Stimulated activated naive B cell treated with anti-CD40 and anti-IgM and Interleukin-4, amounts not matched to agents 10 μg/mL and 1 μg/mL and 100 μg/mL, for 72 hours (primary cell): ENCODE measurements around the gene SLC25A40.
"Not testable (repeated sequence)": the region's sequence is repeated elsewhere in the genome, so short reads cannot be mapped to it uniquely, and the experiment has no call there.

Source experiments
- ATAC-seq, 2 donors: fragments of 150-1000 bp; cut with Tn5 transposase; replicated peaks; 2 replicates each; pipeline ENCODE4 v1.10.0; 2021; ENCODE audit warnings: moderate library complexity in 1 of 2
- DNase-seq: peaks from one replicate; pipeline ENCODE4 v3.0.0; 2021
- H3K27ac Mint-ChIP-seq: one replicate; pipeline ENCODE4 v1.8.0; 2022; ENCODE audit warnings: mild to moderate bottlenecking, mixed read lengths
- H3K27me3 Mint-ChIP-seq, 2 donors: one replicate each; pipeline ENCODE4 v1.8.0; 2022; ENCODE audit warnings: mixed read lengths in 2 of 2
- H3K36me3 Mint-ChIP-seq, 2 donors: one replicate each; pipeline ENCODE4 v1.8.0; 2022; ENCODE audit warnings: mixed read lengths in 2 of 2, mild to moderate bottlenecking in 1 of 2
- H3K4me1 Mint-ChIP-seq, 2 donors: one replicate each; pipeline ENCODE4 v1.8.0; 2022; ENCODE audit warnings: mixed read lengths in 2 of 2, mild to moderate bottlenecking in 1 of 2
- H3K4me3 Mint-ChIP-seq, 2 donors: one replicate each; pipeline ENCODE4 v1.8.0; 2022; ENCODE audit warnings: mild to moderate bottlenecking in 2 of 2, mixed read lengths in 2 of 2, moderate library complexity in 1 of 2
- H3K9me3 Mint-ChIP-seq, 2 donors: one replicate each; pipeline ENCODE4 v1.8.0; 2022; ENCODE audit warnings: mixed read lengths in 2 of 2, mild to moderate bottlenecking in 1 of 2

SLC25A40 gene

GRCh38 chr7:87850836-87851593, 25.1 kb downstream of the SLC25A40 start:
- peaks cover 7 to 9% of the 10 kb centered on the region in 2 donors for H3K4me1 Mint-ChIP-seq
- H3K9me3 Mint-ChIP-seq = no peaks in the 10 kb centered on the region
- DNase-seq = no peak
- no peaks in the 10 kb centered on the region for H3K27me3 Mint-ChIP-seq
- no peak overlapping the region for H3K27ac Mint-ChIP-seq
- no peak overlapping the region for H3K4me3 Mint-ChIP-seq
- ATAC-seq = no peak
- peaks cover 19 to 33% of the 10 kb centered on the region in 2 donors for H3K36me3 Mint-ChIP-seq

- Mint-ChIP-seq H3K9me3 (no peaks in the 10 kb centered on the region), H3K4me3 (no peak overlapping the region), H3K36me3 (peaks cover 0 to 12% of the 10 kb centered on the region in 2 donors), H3K27ac (no peak overlapping the region), H3K27me3 (no peaks in the 10 kb centered on the region), H3K4me1 (no peaks in the 10 kb centered on the region)
- no peak for DNase-seq
- no peak for ATAC-seq
These were observed 38.6 kb downstream of the SLC25A40 start for GRCh38 chr7:87837597-87837996.

- DNase-seq = no peak
- H3K27ac Mint-ChIP-seq = no peak overlapping the region
- no peak for ATAC-seq
- no peaks in the 10 kb centered on the region for H3K27me3 Mint-ChIP-seq
- peaks cover 0 to 4% of the 10 kb centered on the region in 2 donors for H3K9me3 Mint-ChIP-seq
- no peak overlapping the region for H3K4me3 Mint-ChIP-seq
- no peaks in the 10 kb centered on the region for H3K4me1 Mint-ChIP-seq
- H3K36me3 Mint-ChIP-seq = peaks cover 0 to 8% of the 10 kb centered on the region in 2 donors
These were observed 43.0 kb downstream of the SLC25A40 start for GRCh38 chr7:87833130-87833529.

- H3K4me1 Mint-ChIP-seq = no peaks in the 10 kb centered on the region
- DNase-seq (no peak), ATAC-seq (no peak)
- H3K36me3 Mint-ChIP-seq = peaks cover 1 to 8% of the 10 kb centered on the region in 2 donors
- H3K9me3 Mint-ChIP-seq = peaks cover 8% of the 10 kb centered on the region in 2 donors
- no peak overlapping the region for H3K4me3 Mint-ChIP-seq
- no peak overlapping the region for H3K27ac Mint-ChIP-seq
- no peaks in the 10 kb centered on the region for H3K27me3 Mint-ChIP-seq
These were observed 45.1 kb downstream of the SLC25A40 start for GRCh38 chr7:87831097-87831496.

- H3K9me3 Mint-ChIP-seq = peaks cover 23 to 24% of the 10 kb centered on the region in 2 donors
- not testable (repeated sequence) for ATAC-seq
These were observed 47.8 kb downstream of the SLC25A40 start for GRCh38 chr7:87828383-87828782.

GRCh38 chr7:87825369-87825768, 50.8 kb downstream of the SLC25A40 start:
- not testable (repeated sequence) for DNase-seq, H3K4me1 Mint-ChIP-seq, H3K27ac Mint-ChIP-seq, ATAC-seq, H3K27me3 Mint-ChIP-seq, H3K4me3 Mint-ChIP-seq
- Mint-ChIP-seq H3K9me3 (peaks cover 23 to 24% of the 10 kb centered on the region in 2 donors), H3K36me3 (peaks cover 1 to 15% of the 10 kb centered on the region in 2 donors)

More at GRCh38 chr7:87828383-87828782, 47.8 kb downstream of the SLC25A40 start:
- not testable (repeated sequence) for H3K27ac Mint-ChIP-seq, DNase-seq, H3K4me3 Mint-ChIP-seq, H3K27me3 Mint-ChIP-seq, H3K4me1 Mint-ChIP-seq
- H3K36me3 Mint-ChIP-seq = peaks cover 1 to 18% of the 10 kb centered on the region in 2 donors

GRCh38 chr7:87822056-87822455, 54.1 kb downstream of the SLC25A40 start:
- H3K36me3 Mint-ChIP-seq = peaks cover 0 to 15% of the 10 kb centered on the region in 2 donors
- H3K4me3 Mint-ChIP-seq, DNase-seq, H3K27me3 Mint-ChIP-seq, H3K4me1 Mint-ChIP-seq, ATAC-seq, H3K27ac Mint-ChIP-seq: not testable (repeated sequence)
- peaks cover 19 to 24% of the 10 kb centered on the region in 2 donors for H3K9me3 Mint-ChIP-seq

- H3K27me3 Mint-ChIP-seq = no peaks in the 10 kb centered on the region
- no peak overlapping the region for H3K27ac Mint-ChIP-seq
- H3K36me3 Mint-ChIP-seq = no peaks in the 10 kb centered on the region
- H3K4me1 Mint-ChIP-seq = peaks cover 2 to 11% of the 10 kb centered on the region in 2 donors
- H3K4me3 Mint-ChIP-seq = no peak overlapping the region
- H3K9me3 Mint-ChIP-seq = no peaks in the 10 kb centered on the region
- DNase-seq (no peak), ATAC-seq (no peak)
These were observed 57.8 kb downstream of the SLC25A40 start for GRCh38 chr7:87818336-87818735.

GRCh38 chr7:87816389-87816788, 59.8 kb downstream of the SLC25A40 start:
- Mint-ChIP-seq H3K4me1 (peaks cover 2 to 11% of the 10 kb centered on the region in 2 donors), H3K36me3 (no peaks in the 10 kb centered on the region), H3K27me3 (no peaks in the 10 kb centered on the region), H3K27ac (no peak overlapping the region), H3K4me3 (no peak overlapping the region), H3K9me3 (no peaks in the 10 kb centered on the region)
- peak; percentile 72 to 73 for ATAC-seq
- DNase-seq = no peak

- Mint-ChIP-seq H3K4me1 (no peaks in the 10 kb centered on the region), H3K27me3 (no peaks in the 10 kb centered on the region), H3K36me3 (no peaks in the 10 kb centered on the region), H3K27ac (no peak overlapping the region), H3K9me3 (no peaks in the 10 kb centered on the region), H3K4me3 (no peak overlapping the region)
- ATAC-seq (no peak), DNase-seq (no peak)
These were observed 65.4 kb downstream of the SLC25A40 start for GRCh38 chr7:87810726-87811125.

- Mint-ChIP-seq H3K4me3 (no peak overlapping the region), H3K4me1 (no peaks in the 10 kb centered on the region), H3K27me3 (no peaks in the 10 kb centered on the region), H3K27ac (no peak overlapping the region), H3K9me3 (no peaks in the 10 kb centered on the region), H3K36me3 (no peaks in the 10 kb centered on the region)
- DNase-seq (no peak), ATAC-seq (no peak)
These were observed 66.0 kb downstream of the SLC25A40 start for GRCh38 chr7:87810130-87810529.

GRCh38 chr7:87806150-87806549, 70.0 kb downstream of the SLC25A40 start:
- DNase-seq (no peak), ATAC-seq (no peak)
- no peaks in the 10 kb centered on the region for H3K27me3 Mint-ChIP-seq
- H3K4me3 Mint-ChIP-seq = no peak overlapping the region
- H3K9me3 Mint-ChIP-seq = no peaks in the 10 kb centered on the region
- H3K4me1 Mint-ChIP-seq = no peaks in the 10 kb centered on the region
- H3K36me3 Mint-ChIP-seq = no peaks in the 10 kb centered on the region
- no peak overlapping the region for H3K27ac Mint-ChIP-seq

- H3K27me3 Mint-ChIP-seq = peaks cover 0 to 13% of the 10 kb centered on the region in 2 donors
- DNase-seq = no peak
- H3K9me3 Mint-ChIP-seq = peaks cover 0 to 4% of the 10 kb centered on the region in 2 donors
- no peak overlapping the region for H3K4me3 Mint-ChIP-seq
- H3K4me1 Mint-ChIP-seq = no peaks in the 10 kb centered on the region
- H3K36me3 Mint-ChIP-seq = peaks cover 0 to 1% of the 10 kb centered on the region in 2 donors
- H3K27ac Mint-ChIP-seq = peak overlapping the region; percentile 14
- peak; percentile 49 to 59 for ATAC-seq
These were observed 78.3 kb downstream of the SLC25A40 start for GRCh38 chr7:87797798-87798403.

GRCh38 chr7:87797395-87797794, 78.8 kb downstream of the SLC25A40 start:
- H3K4me1 Mint-ChIP-seq = no peaks in the 10 kb centered on the region

More at GRCh38 chr7:87797395-87797794, 78.8 kb downstream of the SLC25A40 start:
- H3K27me3 Mint-ChIP-seq = peaks cover 0 to 13% of the 10 kb centered on the region in 2 donors
- DNase-seq (no peak), ATAC-seq (no peak)
- no peak overlapping the region for H3K27ac Mint-ChIP-seq
- no peak overlapping the region for H3K4me3 Mint-ChIP-seq
- H3K36me3 Mint-ChIP-seq = peaks cover 0 to 1% of the 10 kb centered on the region in 2 donors
- peaks cover 0 to 4% of the 10 kb centered on the region in 2 donors for H3K9me3 Mint-ChIP-seq
